Fibroblast of peridontal ligament (primary cell): ENCODE data around the gene PSD2.

ENCODE experiments used
- DNase-seq: peaks from one replicate; pipeline ENCODE4 v3.0.0-alpha.2; 2010; ENCODE audit errors: extremely low read depth

The PSD2 gene

GRCh38 chr5:139878093-139878492, 82.5 kb downstream of the PSD2 start:
- DNase-seq, result no peak

- peak; percentile 11 for DNase-seq
These were observed 85.0 kb downstream of the PSD2 start for GRCh38 chr5:139880416-139881142.

DNA sequence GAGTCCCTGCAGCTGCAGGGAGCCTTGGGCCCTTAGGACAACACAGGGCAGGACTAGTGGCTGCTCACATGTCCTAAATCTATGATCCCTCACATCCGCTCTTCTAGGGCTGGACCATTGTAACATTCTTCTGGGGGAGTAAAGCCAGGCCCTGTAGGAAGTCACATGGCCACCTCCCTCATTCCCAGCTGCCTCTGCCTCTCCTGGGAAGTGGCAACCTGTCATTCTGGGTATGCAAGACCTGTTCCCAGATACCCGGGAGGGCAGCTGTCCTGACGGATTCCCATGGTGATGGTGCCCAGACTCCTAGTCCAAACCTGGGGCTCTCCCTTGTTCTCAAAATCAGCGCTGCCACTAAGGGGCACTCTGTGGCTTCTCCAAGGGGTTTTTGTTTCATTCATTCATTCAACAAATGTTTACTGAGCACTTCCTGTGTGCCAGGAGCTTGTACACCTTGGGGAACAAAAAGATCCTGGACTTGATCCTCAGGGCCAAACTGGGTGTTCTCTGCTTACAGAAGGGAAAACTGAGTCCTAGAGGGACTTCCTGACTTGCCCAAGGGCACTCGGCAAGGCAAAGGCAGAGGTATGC, 85.6 kb downstream of the PSD2 start:
- DNase-seq, result no peak

DNA sequence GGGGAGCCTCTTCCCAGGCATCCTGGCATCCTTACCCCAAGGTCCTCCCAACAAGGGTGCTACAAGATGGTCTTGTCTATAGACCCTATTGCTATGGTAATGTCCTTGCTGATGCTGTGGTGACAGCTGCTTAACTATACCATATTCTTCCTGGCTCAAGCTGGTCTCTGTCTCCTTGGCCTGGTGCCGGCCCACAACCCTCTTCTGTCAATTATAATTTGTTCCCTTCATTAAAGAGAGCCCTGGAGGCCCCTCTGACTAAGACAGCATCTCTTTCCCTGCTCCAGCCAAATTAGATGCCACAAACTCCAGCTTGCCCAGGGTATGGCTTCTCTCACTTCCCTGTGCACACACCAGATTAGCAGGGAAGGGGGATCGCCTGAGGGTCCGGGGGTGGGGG, 86.7 kb downstream of the PSD2 start:
- DNase-seq, result no peak

GRCh38 chr5:139882961-139883539, 87.4 kb downstream of the PSD2 start:
- no peak for DNase-seq

GRCh38 chr5:139884144-139884543, 88.5 kb downstream of the PSD2 start:
- no peak for DNase-seq

GRCh38 chr5:139884734-139885133, 89.1 kb downstream of the PSD2 start:
- DNase-seq, result no peak

- no peak for DNase-seq
These were observed 89.7 kb downstream of the PSD2 start for GRCh38 chr5:139885172-139885856.

DNA sequence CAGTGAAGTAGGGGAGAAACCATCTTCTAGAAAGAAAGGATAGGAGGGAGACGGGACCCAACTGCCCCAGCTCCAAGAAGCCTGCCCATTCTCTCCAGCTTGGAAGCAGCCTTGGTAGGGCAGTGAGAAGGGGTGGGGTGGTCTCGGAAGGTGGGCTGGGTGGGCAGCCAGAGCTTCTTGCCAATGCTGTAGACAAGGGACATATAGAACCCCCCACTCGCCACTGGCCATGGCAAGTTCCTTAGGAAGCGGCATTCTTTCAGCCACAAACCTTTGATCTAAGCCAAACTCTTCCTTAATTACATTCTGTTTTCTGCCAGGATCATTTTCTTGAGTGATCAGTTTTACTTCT, 90.2 kb downstream of the PSD2 start:
- DNase-seq, result no peak

GRCh38 chr5:139886213-139886612, 90.6 kb downstream of the PSD2 start:
- no peak for DNase-seq

- no peak for DNase-seq
These were observed 92.8 kb downstream of the PSD2 start for GRCh38 chr5:139888370-139888769.

- DNase-seq, result no peak
These were observed 93.8 kb downstream of the PSD2 start for GRCh38 chr5:139889410-139889809.

DNA sequence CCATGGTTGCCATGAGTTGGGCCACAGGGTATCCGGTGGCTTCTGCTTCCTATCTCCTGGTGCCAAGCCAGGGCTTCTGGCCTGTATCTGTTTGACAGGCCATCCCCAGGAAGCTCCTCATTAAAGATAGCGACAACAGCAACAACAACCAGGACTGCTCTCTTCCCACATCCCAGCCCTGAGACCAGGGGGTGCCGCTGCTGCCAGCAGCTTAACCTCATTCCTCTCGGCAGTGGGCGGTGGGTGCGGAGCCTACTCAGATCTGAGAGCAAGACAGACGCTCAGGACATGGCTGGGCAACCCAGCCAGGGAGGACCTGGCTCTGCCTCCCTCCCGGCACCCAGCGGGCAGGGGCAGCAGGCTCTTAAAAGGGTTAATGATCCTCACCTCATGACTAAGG, 98.3 kb downstream of the PSD2 start:
- no peak for DNase-seq
